Sigmoid colon (tissue), 7 donors: ENCODE measurements around the gene EED. TPM values are rescaled to one million over a fixed set of nuclear protein-coding genes. Genes with fewer than 3 reads are reported as not detected.

Source experiments
- DNase-seq: peaks from one replicate; pipeline ENCODE4 v3.0.0-alpha.2; 2019
- H3K27ac ChIP-seq, 4 donors: fragments of 200-600 bp; sonication (generic); one replicate each; pipeline ENCODE4 v1.5.1; 2016 to 2019; ENCODE audit warnings: mild to moderate bottlenecking in 1 of 4
- H3K27me3 ChIP-seq, 3 donors: fragments of 200-600 bp; sonication (generic); one replicate each; pipeline ENCODE4 v1.5.1; 2019; ENCODE audit warnings: mild to moderate bottlenecking in 1 of 3
- H3K36me3 ChIP-seq, 4 donors: fragments of 200-600 bp; sonication (generic); one replicate each; pipeline ENCODE4 v1.5.1; 2016 to 2019
- H3K4me1 ChIP-seq, 4 donors: fragments of 200-600 bp; sonication (generic); one replicate each; pipeline ENCODE4 v1.5.1; 2017 to 2019
- H3K4me3 ChIP-seq, 4 donors: fragments of 200-600 bp; sonication (generic); one replicate each; pipeline ENCODE4 v1.5.1; 2017 to 2019; ENCODE audit warnings: mild to moderate bottlenecking in 2 of 4, moderate library complexity in 1 of 4
- H3K9me3 ChIP-seq, 4 donors: fragments of 200-600 bp in 3 of 4; sonication (generic) in 3 of 4; one replicate each; pipeline versions ENCODE4 v1.5.1 to v1.6.1; 2013 to 2019
- EP300 ChIP-seq, 4 donors: sonication (generic); formaldehyde crosslinking; IDR thresholded peaks; one replicate each; pipeline ENCODE4 v1.6.1; 2017; ENCODE audit warnings: antibody characterized with exemption in 4 of 4
- POLR2A ChIP-seq, 2 donors: fragments of 450-650 bp; IDR thresholded peaks; one replicate each; pipeline ENCODE4 v1.6.1; 2016; ENCODE audit warnings: antibody characterized with exemption in 2 of 2, mild to moderate bottlenecking in 2 of 2, moderate library complexity in 2 of 2
- POLR2AphosphoS5 ChIP-seq, 4 donors: sonication (generic); formaldehyde crosslinking; IDR thresholded peaks; one replicate each; pipeline ENCODE4 v1.6.1; 2017; ENCODE audit warnings: antibody characterized with exemption in 4 of 4
- WGBS, 2 donors: extraction: QIAGEN DNeasy Blood & Tissue Kit; methylation state at CpG; one replicate each; pipeline ENCODE4 v1.1.7; 2013; 5-methylcytosine and 5-hydroxymethylcytosine counted together
- intact Hi-C: fragments of 100-400 bp; cut with DNase I; formaldehyde crosslinking; loops from one replicate; pipeline ENCODE4 v1.15.1; 2023
- polyA plus RNA-seq, 3 donors: library from polyadenylated mRNA; stranded (reverse); fragments of 200-250 nt; gene quantifications; one replicate each; pipeline ENCODE4 v1.2.3, GENCODE V29; 2013
- total RNA-seq, 4 donors: library from RNA; depleted of rRNA; stranded (reverse); fragments of >200 nt; gene quantifications; one replicate each; pipeline ENCODE4 v1.1.0, GENCODE V29; 2016
- TF ChIP-seq, protein P1 (sequence below), 4 experiments: fragments of 450-650 bp in 3 of 4; fragments of 200-600 bp in 1 of 4; IDR thresholded peaks; one replicate each; pipeline ENCODE4 v1.5.1; 2016 to 2019; ENCODE audit warnings: antibody characterized with exemption in 4 of 4, mild to moderate bottlenecking in 3 of 4, moderate library complexity in 2 of 4
- donor health status: healthy with polysubstance abuse.
- donor health status: Bipolar disorder and iron deficiency.
- donor health status: healthy.

EED gene
- total and polyA plus RNA-seq, 7 donors: 12.6 to 28.6 (median 18.2) TPM

DNA sequence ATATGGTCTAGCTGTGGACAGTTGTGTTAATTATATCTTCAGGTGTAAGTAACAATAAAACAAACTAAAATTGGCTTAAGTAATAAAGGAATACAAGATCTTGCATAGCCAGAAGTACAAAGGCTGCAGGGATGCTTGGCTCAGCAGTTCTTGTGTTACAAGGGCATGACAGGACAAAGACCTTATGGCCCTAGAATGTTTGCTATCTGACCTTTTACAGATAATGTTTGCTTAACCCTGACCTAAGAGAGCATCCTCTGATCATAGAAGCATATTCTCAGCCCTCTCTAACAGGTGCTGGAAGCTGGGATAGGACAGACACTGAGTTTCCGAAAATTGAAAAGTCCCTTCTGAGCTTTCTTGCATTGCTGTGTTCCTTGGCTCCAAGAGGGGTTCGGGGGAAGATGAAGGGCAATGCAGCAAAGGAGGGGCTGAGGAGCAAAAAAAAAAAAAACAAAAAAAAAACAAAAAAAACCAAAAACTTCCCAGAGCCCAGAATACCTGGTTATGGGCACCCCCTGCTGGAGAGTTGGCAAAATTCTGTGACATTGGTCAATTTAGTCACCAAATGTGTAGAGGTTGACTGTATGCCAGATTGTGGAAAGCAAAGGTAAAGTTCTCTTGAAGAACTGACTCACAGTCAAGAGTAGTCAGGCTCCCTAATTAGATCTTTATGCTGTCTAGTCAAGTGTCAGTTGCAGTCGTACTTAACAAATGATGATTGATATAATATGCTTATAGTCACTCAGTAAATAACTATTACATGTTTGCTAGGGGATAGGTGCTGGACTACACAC, 47.1 kb downstream of the EED start:
- Histone ChIP-seq H3K4me3 (no peak overlapping the region), H3K4me1 (no peaks in the 10 kb centered on the region), H3K27me3 (no peaks in the 10 kb centered on the region), H3K27ac (no peak overlapping the region), H3K9me3 (no peaks in the 10 kb centered on the region), H3K36me3 (no peaks in the 10 kb centered on the region)
- DNase-seq: no peak
- intact Hi-C loops: no loop called here
- TF ChIP-seq, protein P1, sequence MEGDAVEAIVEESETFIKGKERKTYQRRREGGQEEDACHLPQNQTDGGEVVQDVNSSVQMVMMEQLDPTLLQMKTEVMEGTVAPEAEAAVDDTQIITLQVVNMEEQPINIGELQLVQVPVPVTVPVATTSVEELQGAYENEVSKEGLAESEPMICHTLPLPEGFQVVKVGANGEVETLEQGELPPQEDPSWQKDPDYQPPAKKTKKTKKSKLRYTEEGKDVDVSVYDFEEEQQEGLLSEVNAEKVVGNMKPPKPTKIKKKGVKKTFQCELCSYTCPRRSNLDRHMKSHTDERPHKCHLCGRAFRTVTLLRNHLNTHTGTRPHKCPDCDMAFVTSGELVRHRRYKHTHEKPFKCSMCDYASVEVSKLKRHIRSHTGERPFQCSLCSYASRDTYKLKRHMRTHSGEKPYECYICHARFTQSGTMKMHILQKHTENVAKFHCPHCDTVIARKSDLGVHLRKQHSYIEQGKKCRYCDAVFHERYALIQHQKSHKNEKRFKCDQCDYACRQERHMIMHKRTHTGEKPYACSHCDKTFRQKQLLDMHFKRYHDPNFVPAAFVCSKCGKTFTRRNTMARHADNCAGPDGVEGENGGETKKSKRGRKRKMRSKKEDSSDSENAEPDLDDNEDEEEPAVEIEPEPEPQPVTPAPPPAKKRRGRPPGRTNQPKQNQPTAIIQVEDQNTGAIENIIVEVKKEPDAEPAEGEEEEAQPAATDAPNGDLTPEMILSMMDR (IDR thresholded peaks at IDR 0.05): peak; percentile 8 to 33 (median 23)
- TF ChIP-seq POLR2AphosphoS5 (IDR thresholded peaks at IDR 0.05): no peak
- 42 to 46% methylated on average over 3 of the region's 3 CpGs for WGBS, 2 donors

DNA sequence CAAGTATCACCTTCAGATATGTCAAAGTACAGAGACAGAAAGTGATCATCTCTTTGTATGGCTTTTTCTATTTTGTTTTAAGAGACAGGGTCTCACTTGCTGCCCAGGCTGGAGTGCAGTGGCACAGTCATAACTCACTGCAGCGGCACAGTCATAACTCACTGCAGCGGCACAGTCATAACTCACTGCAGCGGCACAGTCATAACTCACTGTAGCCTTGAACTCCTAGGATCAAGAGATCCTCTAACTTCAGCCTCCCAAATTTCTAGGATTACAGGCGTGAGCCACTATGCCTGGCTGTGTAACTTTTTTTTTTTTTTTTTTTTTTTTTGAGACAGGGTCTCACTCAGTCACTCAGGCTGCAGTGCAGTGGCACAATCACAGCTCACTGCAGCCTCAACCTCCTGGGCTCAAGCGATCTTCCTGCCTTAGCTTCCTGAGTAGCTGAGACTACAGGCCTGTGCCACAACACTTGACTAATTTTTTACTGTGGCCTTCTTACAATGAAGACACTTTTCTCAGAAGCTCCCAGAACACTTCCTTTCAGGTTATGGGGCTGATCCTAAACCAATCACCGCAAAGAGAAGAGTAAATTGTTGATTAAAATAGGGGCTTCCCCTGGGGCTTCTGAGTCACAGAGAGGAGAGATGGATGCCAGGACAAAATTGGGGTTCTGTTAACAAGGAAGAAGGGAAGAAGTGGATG, 48.5 kb downstream of the EED start:
- intact Hi-C loops: no loop called here
- WGBS, 2 donors: 85 to 90% methylated on average over 6 of the region's 6 CpGs
- TF ChIP-seq POLR2AphosphoS5 (IDR thresholded peaks at IDR 0.05) (no peak), POLR2A (IDR thresholded peaks at IDR 0.05) (no peak)
- Histone ChIP-seq H3K4me1 (no peaks in the 10 kb centered on the region), H3K27ac (no peak overlapping the region), H3K4me3 (no peak overlapping the region), H3K36me3 (no peaks in the 10 kb centered on the region), H3K27me3 (no peaks in the 10 kb centered on the region), H3K9me3 (no peaks in the 10 kb centered on the region)
- no peak for DNase-seq

DNA sequence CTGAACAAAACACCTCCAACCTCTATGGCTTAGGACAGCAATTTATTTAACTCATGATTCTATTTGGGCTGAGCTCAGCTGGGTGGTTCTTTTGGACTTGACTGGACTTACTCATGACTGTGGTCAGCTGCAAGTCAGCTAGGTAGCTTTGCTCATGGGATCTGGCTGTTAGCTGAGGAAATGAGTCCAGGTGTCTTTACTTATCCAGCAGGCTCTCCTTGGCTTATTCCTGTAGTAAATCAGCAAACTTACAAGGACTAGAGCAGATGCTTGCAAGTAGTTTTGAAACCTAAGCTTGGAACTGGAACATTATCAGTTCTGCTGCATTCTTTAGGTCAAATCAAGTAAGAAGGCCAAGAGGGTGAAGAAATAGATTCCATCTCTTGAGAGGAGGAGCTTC, 49.5 kb downstream of the EED start:
- Histone ChIP-seq H3K4me3 (no peak overlapping the region), H3K36me3 (no peaks in the 10 kb centered on the region), H3K9me3 (no peaks in the 10 kb centered on the region), H3K4me1 (no peaks in the 10 kb centered on the region), H3K27me3 (no peaks in the 10 kb centered on the region), H3K27ac (no peak overlapping the region)
- DNase-seq: no peak
- intact Hi-C loops: no loop called here
- TF ChIP-seq EP300 (IDR thresholded peaks at IDR 0.05) (no peak), POLR2AphosphoS5 (IDR thresholded peaks at IDR 0.05) (no peak), POLR2A (IDR thresholded peaks at IDR 0.05) (no peak)
- TF ChIP-seq, protein P1 (IDR thresholded peaks at IDR 0.05): no peak

DNA sequence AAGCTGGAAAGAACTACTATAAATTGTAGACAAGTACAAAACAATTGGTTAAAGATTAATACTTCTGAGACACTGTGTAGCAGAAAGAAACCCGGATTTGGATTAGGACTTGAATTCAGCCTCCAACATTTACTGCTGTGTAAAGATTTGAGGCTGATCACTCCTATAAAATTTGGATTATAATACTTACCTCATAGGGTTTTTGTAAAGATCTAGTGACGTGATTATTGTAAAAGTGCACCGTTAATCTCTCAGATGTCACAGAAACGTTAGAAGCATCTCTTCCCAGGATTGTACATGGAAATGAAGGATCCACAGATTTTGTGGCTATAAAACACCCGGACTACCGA, 57.2 kb downstream of the EED start:
- DNase-seq: no peak
- Histone ChIP-seq H3K4me1 (peaks cover 0 to 21% (median 20%) of the 10 kb centered on the region in 4 donors), H3K4me3 (peak overlapping the region in 3 of 4 donors; percentile 70 to 91 (median 81)), H3K9me3 (no peaks in the 10 kb centered on the region), H3K36me3 (peaks cover 0 to 4% (median 0%) of the 10 kb centered on the region in 4 donors), H3K27ac (peak overlapping the region in 1 of 4 donors; percentile 94), H3K27me3 (no peaks in the 10 kb centered on the region)
- intact Hi-C loops: loop anchor here (2.0 to 5.0 kb wide), 3 partner anchors 57 to 447 kb away; partner anchors contain the start of genes CCDC83, EED and PICALM
- TF ChIP-seq POLR2AphosphoS5 (IDR thresholded peaks at IDR 0.05): no peak
- TF ChIP-seq, protein P1 (IDR thresholded peaks at IDR 0.05): no peak
- TF ChIP-seq EP300 (IDR thresholded peaks at IDR 0.05): no peak
- no peak for TF ChIP-seq POLR2A (IDR thresholded peaks at IDR 0.05)
- 2 to 4% methylated on average over 6 of the region's 6 CpGs for WGBS, 2 donors

DNA sequence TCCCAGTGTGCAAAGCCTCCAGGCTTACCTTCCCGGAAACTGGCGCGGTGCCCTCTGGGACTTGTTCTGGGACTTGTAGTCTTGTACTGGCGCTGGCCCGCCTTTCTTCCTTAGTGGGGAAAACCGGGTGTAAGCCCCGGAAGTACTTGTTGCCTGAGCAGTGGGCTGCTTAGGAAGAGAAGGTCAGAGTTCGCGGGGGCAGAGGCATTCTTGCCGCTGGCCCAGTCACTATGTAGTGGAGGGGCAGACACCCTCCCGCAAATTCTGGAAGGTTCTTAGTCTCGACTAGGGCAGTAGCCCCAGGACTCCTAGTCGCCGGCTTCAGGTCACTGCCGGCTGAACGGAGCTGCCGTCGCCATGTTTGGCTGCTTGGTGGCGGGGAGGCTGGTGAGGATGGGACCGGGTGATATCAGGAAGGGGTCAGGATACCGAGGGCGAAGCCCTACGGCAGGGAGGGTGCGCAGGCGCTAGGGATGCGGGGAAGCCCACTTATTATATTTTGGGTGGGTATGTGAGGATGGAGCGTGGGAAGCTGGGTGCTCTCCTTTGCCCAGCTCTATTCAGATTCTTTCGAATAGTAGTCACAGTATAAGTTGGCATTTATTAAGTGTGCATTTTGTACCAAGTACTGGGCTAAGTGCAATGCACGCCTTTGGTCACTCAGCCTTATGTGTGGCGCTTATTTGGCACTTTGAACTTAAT, 57.7 kb downstream of the EED start, which contains the start of gene HIKESHI:
HIKESHI (plus strand) TSS at position 149 of the 702 bp plus-strand sequence; CDS start at position 358, 209 bp downstream.
- H3K27ac ChIP-seq: peak within 1 kb of the TSS; percentile 84 to 94 (median 89)
- TF ChIP-seq EP300 (IDR thresholded peaks at IDR 0.05) (peak in 1 of 4 donors; percentile 58), POLR2AphosphoS5 (IDR thresholded peaks at IDR 0.05) (peak; percentile 56 to 86 (median 84)), POLR2A (IDR thresholded peaks at IDR 0.05) (peak in 1 of 2 donors; percentile 42)
- TF ChIP-seq, protein P1 (IDR thresholded peaks at IDR 0.05): no peak
- peaks cover 0 to 21% (median 20%) of the 10 kb centered on the region in 4 donors for H3K4me1 ChIP-seq
- WGBS, 2 donors: 0 to 1% methylated on average over 30 of the region's 30 CpGs
- no peaks in the 10 kb centered on the region for H3K9me3 ChIP-seq
- peak; percentile 100 for DNase-seq
- H3K4me3 ChIP-seq: peak within 1 kb of the TSS; percentile 70 to 91 (median 79)
- intact Hi-C loops: loop anchor here (2.0 to 5.0 kb wide), 3 partner anchors 57 to 447 kb away; partner anchors contain the start of genes CCDC83, EED and PICALM
- no peaks in the 10 kb centered on the region for H3K27me3 ChIP-seq
- peaks cover 0 to 5% (median 0%) of the 10 kb centered on the region in 4 donors for H3K36me3 ChIP-seq
